HepG2 (cell line): Measurements from ENCODE around the gene PLIN5. TPM values are rescaled to one million over a fixed set of nuclear protein-coding genes. Genes with fewer than 3 reads are reported as not detected.

Experiments used
- EHMT2 ChIP-seq: fragments of 200-600 bp; sonication (generic); IDR thresholded peaks from 2 replicates; pipeline ENCODE4 v1.7.0; 2017; ENCODE audit warnings: antibody characterized with exemption, low read depth, low read length, borderline replicate concordance
- FOXK1 ChIP-seq: sonication (generic); formaldehyde crosslinking; IDR thresholded peaks from 2 replicates; pipeline ENCODE4 v1.4.0; 2020; ENCODE audit warnings: low read depth, missing genetic modification reagents, borderline replicate concordance
- FOXP1 ChIP-seq, 2 experiments: fragments of 450-650 bp in 1 of 2; IDR thresholded peaks; 2 replicates each; pipeline ENCODE4 v1.6.1; 2017 to 2018; ENCODE audit warnings: antibody characterized with exemption in 1 of 2
- GABPA ChIP-seq, 2 experiments: IDR thresholded peaks; 2 replicates each; pipeline ENCODE4 v1.6.1; 2011 to 2016; ENCODE audit warnings: low read depth in 2 of 2, low read length in 1 of 2, missing biosample characterization in 1 of 2, missing genetic modification characterization in 1 of 2
- IKZF1 ChIP-seq: fragments of 450-650 bp; IDR thresholded peaks from 2 replicates; pipeline ENCODE4 v1.7.1; 2016
- JARID2 ChIP-seq: sonication (generic); formaldehyde crosslinking; IDR thresholded peaks from 2 replicates; pipeline ENCODE4 v1.8.1; 2023; ENCODE audit warnings: missing genetic modification reagents, inconsistent platforms; ENCODE audit not compliant: insufficient replicate concordance
- JDP2 ChIP-seq: sonication (generic); formaldehyde crosslinking; IDR thresholded peaks from 2 replicates; pipeline ENCODE4 v1.8.1; 2022; ENCODE audit warnings: missing genetic modification reagents, borderline replicate concordance
- RBFOX2 ChIP-seq: fragments of 200-400 bp; formaldehyde crosslinking; IDR thresholded peaks from 2 replicates; pipeline ENCODE4 v1.6.1; 2017; ENCODE audit warnings: low read depth, mild to moderate bottlenecking, low read length
- SETDB1 ChIP-seq: sonication (generic); formaldehyde crosslinking; IDR thresholded peaks from 2 replicates; pipeline ENCODE4 v1.5.1; 2020; ENCODE audit warnings: missing genetic modification reagents, mild to moderate bottlenecking, borderline replicate concordance
- SPEN ChIP-seq: sonication (generic); formaldehyde crosslinking; IDR thresholded peaks from 2 replicates; pipeline ENCODE4 v1.5.1; 2020; ENCODE audit warnings: low read depth, mild to moderate bottlenecking, missing genetic modification reagents
- TBX2 ChIP-seq: sonication (generic); formaldehyde crosslinking; IDR thresholded peaks from 2 replicates; pipeline ENCODE4 v1.5.0; 2020; ENCODE audit warnings: missing genetic modification reagents, mild to moderate bottlenecking, borderline replicate concordance
- ZKSCAN5 ChIP-seq: sonication (generic); formaldehyde crosslinking; IDR thresholded peaks from 2 replicates; pipeline ENCODE4 v1.5.1; 2020; ENCODE audit warnings: mild to moderate bottlenecking, missing genetic modification reagents
- ZNF235 ChIP-seq: sonication (generic); formaldehyde crosslinking; IDR thresholded peaks from 2 replicates; pipeline ENCODE4 v1.8.1; 2023; ENCODE audit warnings: mild to moderate bottlenecking, missing genetic modification reagents, borderline replicate concordance
- ZNF549 ChIP-seq: sonication (generic); formaldehyde crosslinking; IDR thresholded peaks from 2 replicates; pipeline ENCODE4 v1.5.0; 2020; ENCODE audit warnings: missing genetic modification reagents
- ZNF672 ChIP-seq: sonication (generic); formaldehyde crosslinking; IDR thresholded peaks from 2 replicates; pipeline ENCODE4 v1.8.1; 2022; ENCODE audit warnings: missing genetic modification reagents
- ZNF737 ChIP-seq: sonication (generic); formaldehyde crosslinking; IDR thresholded peaks from 2 replicates; pipeline ENCODE4 v1.5.0; 2020; ENCODE audit warnings: missing genetic modification reagents, mild to moderate bottlenecking, borderline replicate concordance
- ZNF850 ChIP-seq: sonication (generic); formaldehyde crosslinking; conservative IDR thresholded peaks from 2 replicates; pipeline ENCODE4 v1.9.0; 2021; ENCODE audit warnings: mild to moderate bottlenecking, missing genetic modification reagents
- polyA plus RNA-seq, 8 experiments: library from polyadenylated mRNA; depleted of rRNA in 3 of 8; stranded (reverse) in 7 of 8; unstranded in 1 of 8; fragments of >200 nt; fragmentation: Illumina TruSeq in 4 of 8; extraction: Trizol in 4 of 8; gene quantifications; 2 replicates each; pipeline versions ENCODE4 v1.2.1 to v1.2.3, GENCODE V29; 2011 to 2016; ENCODE audit warnings: low read depth in 4 of 8, missing spikeins in 1 of 8, mixed read lengths in 1 of 8; ENCODE audit not compliant: insufficient read depth in 1 of 8
- total RNA-seq, 5 experiments: library from RNA; depleted of rRNA; stranded (reverse); fragments of >200 nt; fragmentation: Illumina TruSeq; extraction: Trizol; gene quantifications; 2 replicates each; pipeline ENCODE4 v1.2.3, GENCODE V29; 2016; ENCODE audit warnings: low read depth in 1 of 5
- TF ChIP-seq, protein P1 (sequence below): sonication (generic); formaldehyde crosslinking; IDR thresholded peaks from 2 replicates; pipeline ENCODE4 v1.8.0; 2022; ENCODE audit warnings: missing genetic modification reagents, mild to moderate bottlenecking, moderate library complexity, borderline replicate concordance
- TF ChIP-seq, protein P2 (sequence below): sonication (generic); formaldehyde crosslinking; IDR thresholded peaks from 2 replicates; pipeline ENCODE4 v1.4.0; 2020; ENCODE audit warnings: mild to moderate bottlenecking, missing genetic modification reagents
- TF ChIP-seq, protein P3 (sequence below): sonication (generic); formaldehyde crosslinking; IDR thresholded peaks from 2 replicates; pipeline ENCODE4 v1.4.0; 2020; ENCODE audit warnings: missing genetic modification reagents, mild to moderate bottlenecking, borderline replicate concordance
- TF ChIP-seq, protein P4 (sequence below): IDR thresholded peaks from 2 replicates; pipeline ENCODE4 v1.6.1; 2016; ENCODE audit warnings: low read depth, borderline replicate concordance

The PLIN5 gene
- total and polyA plus RNA-seq, 2 of the 13 experiments (the other 11 are each of a cell fraction or from before 2014, with no cell fraction given) = 1.8 to 4.8 TPM

DNA sequence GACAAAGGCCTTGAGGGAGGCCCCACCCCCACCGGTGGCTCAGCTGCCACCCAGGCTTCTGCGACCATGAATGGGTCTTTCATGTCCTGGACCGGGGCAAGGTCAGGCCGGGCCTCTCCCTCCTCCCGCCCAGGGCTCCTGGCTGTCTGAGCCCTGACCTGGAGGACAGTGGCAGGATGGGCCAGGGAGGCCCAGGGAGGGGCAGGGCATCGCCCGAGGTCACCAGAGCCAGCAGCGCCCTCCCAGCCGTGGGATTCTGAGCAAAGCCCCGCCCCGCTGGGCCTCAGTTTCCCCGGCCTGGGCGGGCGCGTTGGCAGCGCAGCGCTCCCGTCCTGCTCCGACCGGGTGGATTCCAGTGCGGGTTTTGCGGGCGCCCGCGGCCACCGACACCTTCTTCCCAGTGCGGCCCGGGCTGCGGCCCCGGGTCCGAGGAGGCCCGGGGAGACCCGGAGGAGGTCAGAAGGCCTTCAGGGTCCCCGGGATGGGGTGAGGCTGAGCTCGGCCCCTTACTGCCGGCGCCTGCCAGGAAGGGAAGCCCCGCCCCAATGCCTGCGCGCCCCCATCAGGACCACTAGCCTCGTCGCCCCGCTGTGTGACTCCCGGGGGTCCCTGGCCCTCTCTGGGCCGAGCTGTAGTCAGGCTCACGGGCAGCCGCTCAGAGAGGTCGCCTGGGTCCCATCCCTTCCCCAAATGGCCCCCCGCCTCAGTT lies 49.1 kb upstream of the PLIN5 start (continued):
- TF ChIP-seq, protein P1, sequence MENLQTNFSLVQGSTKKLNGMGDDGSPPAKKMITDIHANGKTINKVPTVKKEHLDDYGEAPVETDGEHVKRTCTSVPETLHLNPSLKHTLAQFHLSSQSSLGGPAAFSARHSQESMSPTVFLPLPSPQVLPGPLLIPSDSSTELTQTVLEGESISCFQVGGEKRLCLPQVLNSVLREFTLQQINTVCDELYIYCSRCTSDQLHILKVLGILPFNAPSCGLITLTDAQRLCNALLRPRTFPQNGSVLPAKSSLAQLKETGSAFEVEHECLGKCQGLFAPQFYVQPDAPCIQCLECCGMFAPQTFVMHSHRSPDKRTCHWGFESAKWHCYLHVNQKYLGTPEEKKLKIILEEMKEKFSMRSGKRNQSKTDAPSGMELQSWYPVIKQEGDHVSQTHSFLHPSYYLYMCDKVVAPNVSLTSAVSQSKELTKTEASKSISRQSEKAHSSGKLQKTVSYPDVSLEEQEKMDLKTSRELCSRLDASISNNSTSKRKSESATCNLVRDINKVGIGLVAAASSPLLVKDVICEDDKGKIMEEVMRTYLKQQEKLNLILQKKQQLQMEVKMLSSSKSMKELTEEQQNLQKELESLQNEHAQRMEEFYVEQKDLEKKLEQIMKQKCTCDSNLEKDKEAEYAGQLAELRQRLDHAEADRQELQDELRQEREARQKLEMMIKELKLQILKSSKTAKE = peak; percentile 96
- TF ChIP-seq FOXK1 (CRISPR knock-in tag) (0 out of 2 replicates have a peak, but pooled peaks have one; percentile 32), IKZF1 (no peak), GABPA (IDR thresholded peaks at IDR 0.05; ENCODE audit: low read depth, low read length) (no peak), GABPA (CRISPR knock-in tag; IDR thresholded peaks at IDR 0.05; ENCODE audit: low read depth) (0 out of 2 replicates have a peak, but pooled peaks have one; percentile 23), SPEN (CRISPR knock-in tag) (peak; percentile 90), ZNF737 (CRISPR knock-in tag) (no peak), JARID2 (CRISPR knock-in tag) (no peak), ZNF549 (CRISPR knock-in tag) (peak; percentile 60; the same call in 1 of the 2 replicates), EHMT2 (no peak), FOXP1 (IDR thresholded peaks at IDR 0.05) (no peak), FOXP1 (CRISPR knock-in tag; IDR thresholded peaks at IDR 0.05) (peak; percentile 66), RBFOX2 (peak; percentile 74), ZNF672 (CRISPR knock-in tag) (peak; percentile 32; the same call in 1 of the 2 replicates), SETDB1 (CRISPR knock-in tag) (no peak), JDP2 (CRISPR knock-in tag) (no peak), ZNF235 (0 out of 2 replicates have a peak, but pooled peaks have one; percentile 50), ZKSCAN5 (CRISPR knock-in tag) (no peak; the same call in 1 of the 2 replicates), TBX2 (CRISPR knock-in tag) (peak; percentile 80), ZNF850 (CRISPR knock-in tag) (no peak)
- TF ChIP-seq, protein P2, sequence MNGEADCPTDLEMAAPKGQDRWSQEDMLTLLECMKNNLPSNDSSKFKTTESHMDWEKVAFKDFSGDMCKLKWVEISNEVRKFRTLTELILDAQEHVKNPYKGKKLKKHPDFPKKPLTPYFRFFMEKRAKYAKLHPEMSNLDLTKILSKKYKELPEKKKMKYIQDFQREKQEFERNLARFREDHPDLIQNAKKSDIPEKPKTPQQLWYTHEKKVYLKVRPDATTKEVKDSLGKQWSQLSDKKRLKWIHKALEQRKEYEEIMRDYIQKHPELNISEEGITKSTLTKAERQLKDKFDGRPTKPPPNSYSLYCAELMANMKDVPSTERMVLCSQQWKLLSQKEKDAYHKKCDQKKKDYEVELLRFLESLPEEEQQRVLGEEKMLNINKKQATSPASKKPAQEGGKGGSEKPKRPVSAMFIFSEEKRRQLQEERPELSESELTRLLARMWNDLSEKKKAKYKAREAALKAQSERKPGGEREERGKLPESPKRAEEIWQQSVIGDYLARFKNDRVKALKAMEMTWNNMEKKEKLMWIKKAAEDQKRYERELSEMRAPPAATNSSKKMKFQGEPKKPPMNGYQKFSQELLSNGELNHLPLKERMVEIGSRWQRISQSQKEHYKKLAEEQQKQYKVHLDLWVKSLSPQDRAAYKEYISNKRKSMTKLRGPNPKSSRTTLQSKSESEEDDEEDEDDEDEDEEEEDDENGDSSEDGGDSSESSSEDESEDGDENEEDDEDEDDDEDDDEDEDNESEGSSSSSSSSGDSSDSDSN (CRISPR knock-in tag) = peak; percentile 78
- TF ChIP-seq, protein P3, sequence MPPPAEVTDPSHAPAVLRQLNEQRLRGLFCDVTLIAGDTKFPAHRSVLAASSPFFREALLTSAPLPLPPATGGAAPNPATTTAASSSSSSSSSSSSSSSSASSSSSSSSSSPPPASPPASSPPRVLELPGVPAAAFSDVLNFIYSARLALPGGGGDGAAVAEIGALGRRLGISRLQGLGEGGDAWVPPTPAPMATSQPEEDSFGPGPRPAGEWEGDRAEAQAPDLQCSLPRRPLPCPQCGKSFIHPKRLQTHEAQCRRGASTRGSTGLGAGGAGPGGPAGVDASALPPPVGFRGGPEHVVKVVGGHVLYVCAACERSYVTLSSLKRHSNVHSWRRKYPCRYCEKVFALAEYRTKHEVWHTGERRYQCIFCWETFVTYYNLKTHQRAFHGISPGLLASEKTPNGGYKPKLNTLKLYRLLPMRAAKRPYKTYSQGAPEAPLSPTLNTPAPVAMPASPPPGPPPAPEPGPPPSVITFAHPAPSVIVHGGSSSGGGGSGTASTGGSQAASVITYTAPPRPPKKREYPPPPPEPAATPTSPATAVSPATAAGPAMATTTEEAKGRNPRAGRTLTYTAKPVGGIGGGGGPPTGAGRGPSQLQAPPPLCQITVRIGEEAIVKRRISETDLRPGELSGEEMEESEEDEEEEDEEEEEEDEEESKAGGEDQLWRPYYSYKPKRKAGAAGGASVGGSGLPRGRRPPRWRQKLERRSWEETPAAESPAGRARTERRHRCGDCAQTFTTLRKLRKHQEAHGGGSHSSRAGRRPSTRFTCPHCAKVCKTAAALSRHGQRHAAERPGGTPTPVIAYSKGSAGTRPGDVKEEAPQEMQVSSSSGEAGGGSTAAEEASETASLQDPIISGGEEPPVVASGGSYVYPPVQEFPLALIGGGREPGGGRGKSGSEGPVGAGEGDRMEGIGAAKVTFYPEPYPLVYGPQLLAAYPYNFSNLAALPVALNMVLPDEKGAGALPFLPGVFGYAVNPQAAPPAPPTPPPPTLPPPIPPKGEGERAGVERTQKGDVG (CRISPR knock-in tag) = no peak
- TF ChIP-seq, protein P4, sequence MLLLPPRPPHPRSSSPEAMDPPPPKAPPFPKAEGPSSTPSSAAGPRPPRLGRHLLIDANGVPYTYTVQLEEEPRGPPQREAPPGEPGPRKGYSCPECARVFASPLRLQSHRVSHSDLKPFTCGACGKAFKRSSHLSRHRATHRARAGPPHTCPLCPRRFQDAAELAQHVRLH (CRISPR knock-in tag) = 0 out of 2 replicates have a peak, but pooled peaks have one; percentile 3
